ENCODE measurements around the gene ATP10A.

GRCh38 chr15:25883463-25884259, 20.5 kb upstream of the ATP10A start:
- TF ChIP-seq CTCF (IDR thresholded peaks at IDR 0.05): no peak
- TF ChIP-seq POLR2AphosphoS5 (IDR thresholded peaks at IDR 0.05): no peak
